Activated CD8-positive, alpha-beta memory T cell treated with anti-CD3 and anti-CD28 coated beads for 36 hours (primary cell): Measurements from ENCODE around the gene MEIOSIN. TPM values are rescaled to one million over a fixed set of nuclear protein-coding genes. Genes with fewer than 3 reads are reported as not detected.
"Not testable (repeated sequence)": the region's sequence is repeated elsewhere in the genome, so short reads cannot be mapped to it uniquely, and the experiment has no call there.

Experiments used
- CTCF ChIA-PET: fragments of 350-600 bp; sonication (Branson Sonifier 250); formaldehyde crosslinking; loops from one replicate; lab custom pipeline; 2021; ENCODE audit warnings: antibody characterized with exemption; lab: Charles Lee
- POLR2A ChIA-PET: fragments of 350-600 bp; sonication (Branson Sonifier 250); formaldehyde crosslinking; loops from one replicate; lab custom pipeline; 2021; ENCODE audit warnings: antibody characterized with exemption; lab: Charles Lee
- total RNA-seq, 2 experiments: library from RNA; stranded (reverse); gene quantifications; one replicate each; pipeline ENCODE4 v1.2.3, GENCODE V29; 2021

MEIOSIN gene
- total RNA-seq, 2 experiments from 2014 or later: 0.08 to 0.11 TPM

- CTCF ChIA-PET: interaction anchor here (0.7 to 3.1 kb wide), 7 partner anchors 12 to 66 kb away, joined by 3 to 19 read pairs (median 7); partner anchors contain the start of genes DMPK, FBXO46, QPCTL and SIX5
- POLR2A ChIA-PET: interaction anchor here (0.6 to 2.7 kb wide), 8 partner anchors 9 to 250 kb away, joined by 3 to 17 read pairs (median 6); partner anchors contain the start of genes FBXO46, QPCTL, SIX5 and SNRPD2
Measured at GRCh38 chr19:45716359-45717130, 16.7 kb upstream of the MEIOSIN start.

DNA sequence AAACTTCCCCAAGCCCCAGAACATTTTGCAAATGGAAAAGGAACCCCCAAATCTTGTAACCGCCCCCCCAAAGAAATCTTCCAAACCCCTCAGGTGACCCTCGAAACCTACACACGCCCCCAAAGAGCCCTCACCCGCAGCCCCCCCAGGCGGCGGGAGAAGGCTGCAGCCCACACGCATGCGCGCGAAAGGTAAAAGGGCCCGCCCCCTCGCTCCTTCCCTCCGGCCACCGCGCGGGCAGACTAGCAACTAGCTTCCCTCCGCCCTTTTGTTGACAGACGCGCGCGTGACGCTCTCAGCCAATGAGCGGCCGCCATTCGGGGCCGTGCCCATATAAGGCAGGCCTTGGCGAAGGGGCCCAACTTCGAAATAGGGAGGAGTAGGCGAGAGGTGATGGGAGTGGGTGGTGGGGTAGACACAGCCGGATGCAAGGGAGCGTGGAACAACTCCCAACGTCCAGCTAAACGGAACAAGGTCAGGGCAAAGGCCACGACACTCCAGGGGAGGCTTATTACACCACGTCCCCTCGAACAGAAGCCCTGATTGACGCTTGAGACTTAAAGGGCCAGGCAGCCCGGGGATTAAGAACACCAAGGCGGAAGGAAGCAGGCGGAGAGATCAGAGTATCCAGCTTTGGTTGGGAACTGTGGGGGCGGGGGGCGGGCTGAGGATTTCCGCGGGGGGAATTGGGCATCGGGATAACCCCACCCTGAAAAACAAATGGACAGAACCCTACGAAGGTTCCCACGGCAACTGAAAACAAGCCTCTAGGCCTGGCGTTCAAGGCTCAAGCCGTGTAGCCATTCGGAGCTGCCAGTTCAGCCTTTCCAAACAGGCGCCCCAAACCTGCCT lies 15.9 kb upstream of the MEIOSIN start:
- POLR2A ChIA-PET: interaction anchor here (0.6 to 2.7 kb wide), 10 partner anchors 9 to 827 kb away, joined by 3 to 17 read pairs (median 5); partner anchors contain the start of genes FBXO46, QPCTL, SIX5 and SNRPD2
- CTCF ChIA-PET: interaction anchor here (0.5 to 3.1 kb wide), 9 partner anchors 10 to 278 kb away, joined by 3 to 19 read pairs (median 4); partner anchors contain the start of genes DMPK, FBXO46, QPCTL and SIX5

DNA sequence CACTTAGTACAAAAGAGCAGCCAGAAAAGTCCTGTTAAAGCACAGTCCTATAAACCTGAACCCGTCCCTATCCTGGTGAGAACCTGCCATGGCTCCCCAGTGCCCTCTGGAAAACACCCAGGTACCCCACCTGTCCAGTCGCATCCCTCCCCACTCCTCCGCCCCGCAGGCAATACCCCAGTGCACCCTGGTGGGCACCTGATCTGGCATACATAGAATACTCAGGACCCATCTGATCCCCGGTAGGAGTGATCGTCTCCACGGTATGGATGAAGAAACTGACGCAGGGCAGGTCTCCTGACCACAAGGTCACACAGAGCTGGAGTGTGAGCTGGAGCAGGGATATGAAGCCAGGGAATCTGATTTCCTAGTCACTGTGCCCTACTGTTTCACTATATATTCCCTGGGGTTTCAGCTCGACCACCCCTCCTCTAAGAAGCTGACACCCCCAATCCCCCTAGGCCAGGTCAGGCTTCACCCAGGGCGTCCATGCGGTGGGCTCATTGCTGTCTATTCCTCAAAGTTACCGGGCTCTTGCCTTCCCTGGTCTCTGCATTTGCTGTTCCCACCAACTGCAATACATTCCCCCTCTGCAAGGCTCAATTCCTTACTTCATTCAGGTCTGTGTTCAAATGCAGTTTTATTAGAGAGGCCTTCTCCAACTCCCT lies 15.1 kb upstream of the MEIOSIN start:
- ChIA-PET CTCF (interaction anchor here (0.7 to 3.1 kb wide), 5 partner anchors 11 to 279 kb away, joined by 3 to 19 read pairs (median 7); partner anchors contain the start of genes FBXO46, QPCTL and SIX5), POLR2A (interaction anchor here (0.6 to 2.7 kb wide), 7 partner anchors 12 to 828 kb away, joined by 3 to 17 read pairs (median 5); partner anchors contain the start of genes FBXO46, QPCTL, SIX5 and SNRPD2)

DNA sequence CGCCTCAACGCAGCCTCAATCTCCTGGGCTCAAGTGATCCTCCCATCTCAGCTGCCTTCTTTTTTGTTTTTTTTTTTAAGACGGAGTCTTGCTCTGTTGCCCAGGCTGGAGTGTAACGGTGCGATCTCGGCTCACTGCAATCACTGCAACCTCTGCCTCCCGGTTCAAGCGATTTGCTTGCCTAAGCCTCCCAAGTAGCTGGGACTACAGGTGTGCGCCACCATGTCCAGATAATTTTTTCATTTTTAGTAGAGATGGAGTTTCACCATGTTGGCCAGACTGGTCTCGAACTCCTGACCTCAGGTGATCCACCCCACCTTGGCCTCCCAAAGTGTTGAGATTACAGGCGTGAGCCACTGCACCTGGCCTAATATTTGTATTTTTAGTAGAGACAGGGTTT lies 13.2 kb upstream of the MEIOSIN start:
- ChIA-PET POLR2A (interaction anchor here (0.8 to 1.1 kb wide), 2 partner anchors 10 to 28 kb away, joined by 5 to 6 read pairs; partner anchors contain the start of genes FBXO46, QPCTL and SNRPD2), CTCF (interaction anchor here (1.2 to 1.6 kb wide), 2 partner anchors 49 to 79 kb away, joined by 3 to 10 read pairs; partner anchors contain the start of gene SIX5)

- POLR2A ChIA-PET: not testable (repeated sequence)
- CTCF ChIA-PET: interaction anchor here (2.5 to 4.5 kb wide), 2 partner anchors 11 to 40 kb away, joined by 17 to 19 read pairs; partner anchors contain the start of gene SIX5
Measured at GRCh38 chr19:45728683-45729082, 4.6 kb upstream of the MEIOSIN start.

- ChIA-PET CTCF (interaction anchor here (1.3 to 4.5 kb wide), 5 partner anchors 13 to 87 kb away, joined by 5 to 19 read pairs (median 14); partner anchors contain the start of genes QPCTL and SIX5), POLR2A (interaction anchor here (0.6 to 2.4 kb wide), 6 partner anchors 10 to 39 kb away, joined by 3 to 17 read pairs (median 5); partner anchors contain the start of genes QPCTL, SIX5 and SNRPD2)
Measured at GRCh38 chr19:45729800-45730290, 3.4 kb upstream of the MEIOSIN start.

GRCh38 chr19:45730368-45731288 lies 2.6 kb upstream of the MEIOSIN start, which contains the start of gene FBXO46:
Gene FBXO46, minus strand, starts transcription at chr19:45730896. Its CDS starts 17,401 bp downstream, at chr19:45713495.
- POLR2A ChIA-PET: interaction anchor here (0.6 to 2.4 kb wide), 9 partner anchors 10 to 311 kb away, joined by 3 to 17 read pairs (median 5); partner anchors contain the start of genes QPCTL, SIX5 and SNRPD2
- CTCF ChIA-PET: interaction anchor here (0.6 to 4.5 kb wide), 9 partner anchors 13 to 178 kb away, joined by 3 to 19 read pairs (median 5); partner anchors contain the start of genes QPCTL and SIX5

GRCh38 chr19:45739498-45740439 lies 6.5 kb downstream of the MEIOSIN start:
- POLR2A ChIA-PET: no interaction called here
- CTCF ChIA-PET: interaction anchor here (1.1 kb wide), 1 partner anchor 30 kb away, joined by 3 read pairs; no protein-coding TSS in a partner anchor

- ChIA-PET POLR2A (interaction anchor here (0.8 kb wide), 1 partner anchor 26 kb away, joined by 3 read pairs; the partner anchor contains the start of gene SIX5), CTCF (no interaction called here)
Measured at GRCh38 chr19:45742969-45743368, 9.7 kb downstream of the MEIOSIN start.

- ChIA-PET POLR2A (no interaction called here), CTCF (interaction anchor here (1.3 to 1.6 kb wide), 2 partner anchors 9 to 310 kb away, joined by 3 to 4 read pairs; no protein-coding TSS in a partner anchor)
Measured at GRCh38 chr19:45745606-45746005, 12.4 kb downstream of the MEIOSIN start.

GRCh38 chr19:45746866-45747265 lies 13.6 kb downstream of the MEIOSIN start:
- CTCF ChIA-PET: no interaction called here
- POLR2A ChIA-PET: no interaction called here

GRCh38 chr19:45747513-45747912 lies 14.3 kb downstream of the MEIOSIN start:
- ChIA-PET POLR2A (no interaction called here), CTCF (interaction anchor here (1.8 kb wide), 1 partner anchor 23 kb away, joined by 4 read pairs; no protein-coding TSS in a partner anchor)

- POLR2A ChIA-PET: interaction anchor here (0.6 kb wide), 1 partner anchor 952 kb away, joined by 3 read pairs; no protein-coding TSS in a partner anchor
- CTCF ChIA-PET: not testable (repeated sequence)
Measured at GRCh38 chr19:45751483-45751882, 18.2 kb downstream of the MEIOSIN start.

DNA sequence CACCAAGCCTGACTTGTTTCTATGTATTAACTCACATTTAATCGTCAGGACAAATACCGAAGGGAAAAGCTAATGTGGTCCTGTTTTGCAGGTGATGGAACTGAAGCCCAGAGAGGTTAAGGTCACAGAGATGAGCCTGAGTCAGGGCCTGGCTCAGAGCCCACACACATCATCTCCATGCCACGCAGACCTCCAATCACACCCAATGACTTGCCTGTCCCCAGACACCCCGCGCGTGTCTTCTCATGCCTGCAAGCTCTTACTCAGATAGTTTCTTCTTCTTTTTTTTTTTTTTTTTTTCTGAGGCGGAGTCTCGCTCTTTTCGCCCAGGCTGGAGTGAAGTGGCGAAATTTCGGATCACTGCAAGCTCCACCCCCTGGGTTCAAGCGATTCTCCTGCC lies 19.4 kb downstream of the MEIOSIN start:
- POLR2A ChIA-PET: interaction anchor here (0.6 kb wide), 2 partner anchors 23 to 685 kb away, joined by 4 read pairs; no protein-coding TSS in a partner anchor
- CTCF ChIA-PET: interaction anchor here (1.1 to 1.4 kb wide), 2 partner anchors 16 to 64 kb away, joined by 3 to 6 read pairs; partner anchors contain the start of gene SIX5

- POLR2A ChIA-PET: interaction anchor here (1.1 kb wide), 1 partner anchor 79 kb away, joined by 3 read pairs; no protein-coding TSS in a partner anchor
Measured at GRCh38 chr19:45753548-45753947, 20.3 kb downstream of the MEIOSIN start.

More at GRCh38 chr19:45753548-45753947, 20.3 kb downstream of the MEIOSIN start:
- CTCF ChIA-PET: interaction anchor here (1.4 to 1.7 kb wide), 2 partner anchors 9 to 63 kb away, joined by 3 to 4 read pairs; no protein-coding TSS in a partner anchor
